HG03039 (cell line): ENCODE results near the gene CIAO2A.

ENCODE experiments used
- ATAC-seq: cut with Tn5 transposase; IDR thresholded peaks from one replicate; pipeline ENCODE4 v1.9.1; 2021; ENCODE audit warnings: mild to moderate bottlenecking, moderate library complexity; ENCODE audit not compliant: unreplicated experiment

Gene CIAO2A

DNA sequence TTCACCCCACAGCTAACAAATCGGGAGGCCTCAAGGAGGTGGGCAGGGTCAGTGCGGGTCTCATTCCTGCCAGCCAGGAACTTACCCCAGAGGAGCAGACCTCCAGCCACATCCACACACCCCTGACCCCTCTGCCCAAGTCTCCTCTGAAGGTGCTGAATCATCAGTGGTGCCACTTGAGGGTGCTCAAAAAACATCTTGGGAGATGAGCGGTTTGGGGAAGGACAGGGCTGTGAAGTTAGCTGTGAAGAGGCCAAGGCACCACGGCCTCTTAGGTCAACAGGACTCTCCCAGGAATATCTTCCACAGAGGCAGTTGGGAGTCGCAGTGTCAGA, 48.6 kb downstream of the CIAO2A start:
- no peak for ATAC-seq

DNA sequence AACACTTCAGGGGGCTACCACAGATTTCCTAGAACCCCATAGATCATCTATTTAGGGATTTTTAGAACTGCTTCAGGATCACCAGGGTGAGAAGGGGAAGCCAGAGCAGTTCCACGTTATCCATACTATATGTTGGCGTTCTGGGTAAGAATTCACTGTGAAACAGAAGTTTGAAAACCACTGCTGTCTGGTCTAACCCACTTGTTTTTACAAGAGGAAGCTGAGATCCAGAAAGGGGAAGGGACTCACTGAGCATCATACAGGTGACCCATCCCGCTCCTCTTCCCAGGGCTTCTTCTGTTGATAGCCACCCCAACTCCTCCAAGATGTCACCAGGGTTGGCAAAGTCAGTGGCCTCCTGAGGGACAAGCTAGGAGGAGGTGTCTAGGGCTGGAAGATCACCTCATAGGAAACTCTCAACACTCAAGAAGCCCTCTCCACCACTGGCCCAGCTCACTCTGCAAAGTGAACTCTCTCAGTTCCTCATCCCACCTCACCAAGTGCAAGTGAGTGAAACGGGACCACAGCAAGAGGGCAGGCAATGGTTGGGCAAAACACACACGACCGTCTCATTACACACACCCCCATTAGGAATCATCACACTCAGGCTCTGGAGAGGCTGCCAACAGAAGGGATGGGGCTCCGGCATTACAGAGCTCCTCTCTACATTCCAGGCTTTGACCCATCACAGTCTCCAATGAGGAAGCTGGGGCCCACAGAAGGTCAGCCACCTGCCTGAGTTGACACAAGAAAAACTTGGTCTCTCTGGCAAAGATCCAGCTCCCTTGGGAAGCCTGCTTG, 49.1 kb downstream of the CIAO2A start:
- no peak for ATAC-seq

DNA sequence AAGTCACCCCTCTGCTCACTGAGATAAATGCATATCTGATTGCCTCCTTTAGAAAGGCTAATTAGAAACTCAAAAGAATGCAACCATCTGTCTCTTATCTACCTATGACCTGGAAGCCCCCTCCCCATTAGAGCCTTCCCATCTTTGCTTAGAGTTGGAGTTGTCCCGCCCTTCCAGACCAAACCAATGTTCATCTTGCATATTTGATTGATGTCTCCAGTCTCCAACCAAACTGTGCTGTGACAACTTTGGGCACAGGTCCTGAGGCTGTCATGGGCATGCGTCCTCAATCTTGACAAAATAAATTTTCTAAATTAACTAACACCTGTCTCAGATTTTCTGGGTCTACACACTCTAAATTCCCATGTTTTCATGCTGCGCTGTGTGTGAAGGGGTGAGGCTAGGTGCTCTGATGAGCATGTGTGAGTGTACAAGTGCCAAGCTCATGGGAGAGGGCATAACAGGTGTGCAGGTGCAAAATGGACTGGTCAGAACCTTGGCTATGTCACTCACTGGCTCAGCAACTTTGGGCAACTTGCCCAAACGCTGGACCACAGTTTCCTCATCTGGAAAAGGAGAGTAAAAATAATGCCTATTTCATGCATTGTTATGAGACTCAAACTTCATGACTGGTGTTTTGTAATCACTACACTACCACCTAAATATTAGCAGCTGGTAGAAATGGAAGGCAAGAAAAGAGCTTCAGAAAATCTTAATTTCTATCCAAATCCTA, 54.6 kb downstream of the CIAO2A start:
- ATAC-seq: no peak

DNA sequence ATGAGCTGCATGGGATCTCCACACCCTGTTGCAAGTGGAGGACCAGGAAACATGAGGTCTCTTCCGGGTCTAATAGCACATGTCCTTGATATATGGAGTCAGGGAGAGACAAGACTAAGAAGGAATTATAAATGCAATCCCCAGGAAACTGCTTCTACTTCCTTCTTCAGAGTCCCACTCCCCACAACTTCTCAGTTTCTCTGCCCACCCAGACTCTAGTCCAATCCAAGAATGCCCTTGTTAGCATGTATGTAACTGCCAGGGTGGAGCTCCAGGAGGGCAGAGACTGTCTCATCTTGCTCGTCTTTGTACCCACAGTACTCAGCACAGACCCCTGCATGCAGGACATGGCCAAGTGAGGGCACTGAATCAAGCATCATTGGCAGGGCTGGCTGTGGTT, 55.7 kb downstream of the CIAO2A start:
- no peak for ATAC-seq

DNA sequence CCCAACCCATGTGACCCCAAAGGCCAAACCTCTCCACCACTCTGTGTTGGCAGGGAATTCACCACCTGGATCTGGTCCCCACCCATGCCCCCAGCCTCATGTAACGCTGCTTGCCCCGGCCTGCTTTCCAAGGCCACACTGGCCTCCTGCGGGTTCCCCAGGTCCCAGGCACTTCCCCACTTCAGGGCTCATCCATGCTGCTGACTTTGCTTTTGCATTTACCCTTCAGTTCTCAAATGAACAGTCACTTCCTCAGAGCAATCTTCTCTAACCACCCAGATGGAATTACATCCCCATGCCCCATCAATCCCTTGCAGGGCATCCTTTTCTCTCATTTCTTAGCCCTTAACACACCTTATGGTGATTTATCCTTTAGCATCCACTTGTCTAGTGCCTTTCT, 56.5 kb downstream of the CIAO2A start:
- ATAC-seq: no peak

DNA sequence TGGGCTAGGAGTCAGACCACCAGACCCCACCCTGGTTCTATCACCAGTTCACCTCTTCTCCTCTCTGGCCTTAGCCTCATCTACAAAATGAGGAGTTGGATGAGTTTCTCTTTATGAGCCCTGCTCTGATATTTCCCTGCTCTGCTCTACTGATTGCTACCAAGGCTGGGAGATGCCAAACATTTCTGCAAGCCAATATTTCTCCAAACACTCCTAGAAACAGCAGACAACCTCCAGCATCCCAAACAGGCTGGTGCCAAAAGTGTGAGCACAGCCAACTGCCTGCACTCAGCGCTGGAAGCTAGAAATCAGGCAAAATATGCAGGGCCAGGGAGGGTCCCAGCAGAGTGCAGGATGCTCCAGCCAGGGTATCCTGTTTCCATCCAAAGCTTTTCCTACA, 58.1 kb downstream of the CIAO2A start:
- ATAC-seq: no peak

DNA sequence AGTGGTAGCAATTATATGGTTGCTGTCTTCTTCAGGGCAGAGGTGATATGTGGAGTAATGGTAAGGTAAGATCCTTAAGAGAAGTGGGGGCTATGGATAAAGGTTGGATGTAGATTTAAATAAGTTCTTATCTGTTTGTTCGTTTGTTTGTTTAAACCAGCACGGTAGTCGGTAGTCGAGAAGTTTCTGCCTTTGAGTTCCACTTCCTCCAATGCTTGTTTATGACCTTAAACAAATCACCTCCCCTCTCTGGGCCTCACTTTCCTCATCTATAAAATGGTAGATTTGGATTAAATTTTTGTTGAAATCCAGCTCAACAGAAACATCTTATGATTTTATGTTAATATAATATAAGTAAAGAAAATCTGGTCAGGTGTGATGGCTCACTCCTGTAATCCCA, 59.1 kb downstream of the CIAO2A start:
- no peak for ATAC-seq

DNA sequence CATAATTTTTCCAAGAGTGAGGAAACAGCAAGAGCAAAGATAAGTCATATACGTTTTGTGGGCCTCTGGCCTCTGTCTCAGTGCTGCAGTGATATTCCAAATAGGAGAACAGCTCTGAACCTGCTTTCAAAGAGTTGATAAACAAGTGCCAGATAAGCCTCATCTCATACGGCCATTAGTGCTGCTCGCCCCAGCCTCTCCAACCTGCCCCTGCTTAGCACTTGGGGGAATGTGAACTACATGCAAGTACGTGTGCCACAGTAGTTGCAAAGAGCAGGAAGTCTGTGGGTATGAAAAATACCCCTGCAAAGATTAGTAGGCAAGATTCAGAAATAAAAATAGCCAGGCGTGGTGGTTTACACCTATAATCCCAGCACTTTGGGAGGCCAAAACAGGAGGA, 61.3 kb downstream of the CIAO2A start:
- ATAC-seq: no peak

DNA sequence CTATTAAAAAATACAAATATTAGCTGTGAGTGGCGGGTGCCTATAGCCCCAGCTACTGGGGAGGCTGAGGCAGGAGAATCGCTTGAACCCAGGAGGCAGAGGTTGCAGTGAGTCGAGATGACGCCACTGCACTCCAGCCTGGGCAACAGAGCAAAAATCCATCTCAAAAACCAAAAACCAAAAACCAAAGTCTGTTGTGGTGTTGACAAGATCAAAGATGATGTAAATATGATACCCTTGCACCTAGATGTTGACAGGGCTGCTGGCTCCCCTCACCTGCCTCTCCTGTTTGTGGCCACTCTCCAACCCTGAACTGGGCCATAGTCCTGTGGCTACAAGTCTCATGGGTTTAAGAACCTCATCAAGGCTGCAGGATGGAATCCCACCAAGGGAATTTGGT, 63.5 kb downstream of the CIAO2A start:
- no peak for ATAC-seq

DNA sequence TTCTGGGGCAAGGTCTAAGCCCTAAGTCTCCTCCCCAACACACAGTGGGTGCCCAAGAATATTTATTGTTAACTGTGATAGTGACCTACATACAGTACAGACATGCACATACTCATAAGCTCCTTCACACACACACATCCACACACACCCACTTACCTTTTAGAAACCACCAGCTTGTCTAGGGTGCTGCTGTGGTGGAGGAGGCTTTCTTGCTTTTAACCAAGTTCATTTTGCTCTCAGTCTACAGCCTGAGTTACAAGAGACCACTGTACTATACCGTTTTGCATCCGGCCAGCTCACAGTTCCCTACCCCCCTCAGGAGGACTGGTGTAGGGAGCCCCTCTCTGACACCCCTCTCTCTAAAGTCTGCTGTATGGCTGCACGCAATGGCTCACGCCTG, 64.0 kb downstream of the CIAO2A start:
- no peak for ATAC-seq

DNA sequence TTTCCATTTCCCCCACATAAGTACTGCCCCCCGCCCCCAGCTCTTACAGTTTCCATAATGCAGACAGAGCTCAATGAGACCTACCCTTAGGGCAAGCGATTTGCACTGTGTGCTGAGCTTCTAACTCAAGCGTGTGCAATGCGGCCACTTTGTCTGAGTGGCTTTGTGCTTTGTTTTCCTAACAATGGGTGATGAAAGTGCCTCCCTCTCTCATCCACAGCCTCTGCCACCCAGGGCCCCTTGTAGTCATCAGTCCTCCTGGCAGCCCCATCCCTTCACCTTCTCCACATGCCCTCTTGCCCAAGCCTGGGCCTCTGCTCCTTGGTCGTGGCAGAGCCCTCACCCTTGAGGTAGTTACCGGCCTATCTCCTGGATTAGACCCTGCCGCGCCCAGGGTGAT, 64.5 kb downstream of the CIAO2A start:
- no peak for ATAC-seq

DNA sequence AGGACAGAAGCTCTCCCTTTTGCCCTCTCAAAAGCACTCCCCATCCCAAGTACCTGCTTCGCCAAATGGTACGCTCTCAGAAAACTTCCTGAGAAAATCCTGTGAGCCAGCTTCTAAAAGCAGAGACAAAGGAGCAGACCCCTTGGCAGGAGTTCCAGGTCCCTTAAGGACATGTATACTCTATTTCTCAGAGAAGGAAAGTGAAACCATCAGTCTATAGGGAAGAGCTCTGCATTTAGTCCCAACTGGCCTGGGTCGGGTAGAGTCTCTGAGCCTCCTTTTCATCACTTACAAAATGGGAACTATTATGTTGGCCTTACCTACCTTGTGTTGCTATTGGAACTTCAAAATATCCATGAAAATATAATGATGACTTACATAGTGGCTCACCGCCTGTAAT, 67.0 kb downstream of the CIAO2A start:
- no peak for ATAC-seq

DNA sequence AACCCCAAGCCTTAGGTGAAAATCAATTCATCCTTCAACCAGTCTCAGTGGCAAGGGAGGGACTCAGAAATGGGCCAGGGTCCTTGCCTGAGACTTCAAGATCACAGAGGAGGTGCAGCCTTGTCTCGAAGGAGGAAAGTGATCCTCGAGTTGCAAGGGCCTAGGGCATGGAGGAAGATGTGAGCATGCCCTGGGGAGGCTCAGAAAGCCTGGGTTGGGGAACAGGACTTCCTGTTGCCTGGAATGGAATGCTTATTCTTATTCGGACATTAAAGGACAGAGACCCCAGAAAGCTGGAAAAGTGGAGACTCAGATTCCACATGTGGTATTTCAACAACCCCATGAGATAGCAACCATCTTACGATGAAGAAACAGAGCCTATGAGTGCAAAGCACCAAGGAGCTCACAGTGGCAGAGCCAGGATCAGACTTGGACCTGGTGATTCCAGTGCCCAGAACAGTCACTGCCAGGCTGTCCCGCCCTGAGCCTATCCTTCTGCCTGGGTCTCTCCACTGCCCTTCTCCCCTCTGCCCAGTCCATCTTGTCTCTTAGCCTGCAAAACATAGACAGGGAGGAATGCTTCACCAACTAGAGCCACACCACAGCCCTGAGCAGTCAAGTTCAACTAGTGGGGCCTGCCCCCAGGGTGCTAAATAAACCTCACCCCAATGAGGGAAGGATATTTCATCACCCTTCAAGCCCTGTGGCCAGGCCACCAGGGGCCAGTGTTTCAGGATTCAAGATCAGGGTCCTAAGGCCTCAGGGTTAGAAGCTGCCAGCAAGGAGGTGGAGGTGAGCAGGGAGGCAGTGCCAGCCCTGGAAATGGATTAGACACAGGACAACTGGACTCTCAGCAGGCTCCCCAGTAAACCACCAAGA, 69.2 kb downstream of the CIAO2A start:
- no peak for ATAC-seq

DNA sequence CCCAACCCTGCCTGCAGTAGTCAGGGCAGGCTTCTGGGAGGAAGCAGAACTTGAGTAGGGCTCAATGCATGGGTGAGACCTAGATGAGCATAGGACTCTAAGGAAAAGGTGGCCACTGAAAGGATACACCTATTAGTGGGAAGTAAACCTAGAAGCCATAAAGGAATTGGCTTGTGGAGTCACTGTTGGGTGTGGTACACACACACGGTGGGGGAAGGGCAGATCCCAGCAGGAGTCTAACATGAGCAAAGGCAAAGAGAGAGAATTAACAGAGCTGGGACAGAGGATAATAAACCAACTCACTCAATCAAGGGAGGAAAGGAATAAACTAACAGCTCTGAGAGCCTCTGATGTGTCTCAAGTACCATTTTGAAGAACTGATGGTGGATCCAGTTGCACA, 70.4 kb downstream of the CIAO2A start:
- ATAC-seq: no peak

DNA sequence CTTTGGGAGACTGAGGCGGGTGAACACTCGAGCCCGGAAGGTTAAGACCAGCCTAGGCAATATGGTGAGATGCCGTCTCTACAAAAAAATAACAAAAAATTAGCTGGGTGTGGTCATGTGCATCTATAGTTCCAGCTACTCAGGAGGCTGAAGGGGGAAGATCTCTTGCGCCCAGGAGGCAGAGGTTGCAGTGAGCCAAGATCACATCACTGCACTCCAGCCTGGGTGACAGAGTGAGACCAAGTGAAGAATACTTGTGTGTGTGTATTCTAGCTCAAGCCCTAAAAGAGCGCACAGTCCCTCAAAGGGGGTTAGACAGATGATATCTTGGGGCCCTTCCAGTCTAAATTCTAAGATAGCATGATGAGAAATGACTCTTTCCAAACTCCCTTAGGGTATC, 71.1 kb downstream of the CIAO2A start:
- no peak for ATAC-seq
